Measurements from ENCODE around the gene VPS13D. TPM values are rescaled to one million over a fixed set of nuclear protein-coding genes. Genes with fewer than 3 reads are reported as not detected.
A peak's percentile ranks its signal among the peaks of the same experiment; 100 is the strongest.

VPS13D gene
- polyA plus RNA-seq, 5 donors: 23.7 to 27.8 (median 25.3) TPM

- DNase-seq: no peak
These were observed 192.7 kb downstream of the VPS13D start for GRCh38 chr1:12422488-12422887.

GRCh38 chr1:12424087-12424529, 194.3 kb downstream of the VPS13D start:
- no peak for DNase-seq

- no peak for DNase-seq
These were observed 195.0 kb downstream of the VPS13D start for GRCh38 chr1:12424793-12425192.

- no peak for DNase-seq
These were observed 196.2 kb downstream of the VPS13D start for GRCh38 chr1:12426030-12426429.

GRCh38 chr1:12428334-12428733, 198.5 kb downstream of the VPS13D start:
- no peak for DNase-seq

GRCh38 chr1:12430525-12430924, 200.7 kb downstream of the VPS13D start:
- DNase-seq: no peak

GRCh38 chr1:12432897-12433296, 203.1 kb downstream of the VPS13D start:
- no peak for DNase-seq

GRCh38 chr1:12433323-12434053, 203.7 kb downstream of the VPS13D start:
- peak in 1 of 2 donors; percentile 61 for DNase-seq

GRCh38 chr1:12434174-12434573, 204.3 kb downstream of the VPS13D start:
- DNase-seq: no peak

GRCh38 chr1:12434686-12435085, 204.9 kb downstream of the VPS13D start:
- no peak for DNase-seq

GRCh38 chr1:12435639-12436344, 206.0 kb downstream of the VPS13D start:
- no peak for DNase-seq

GRCh38 chr1:12436345-12436658, 206.5 kb downstream of the VPS13D start:
- DNase-seq: no peak

GRCh38 chr1:12436817-12437599, 207.2 kb downstream of the VPS13D start:
- no peak for DNase-seq

GRCh38 chr1:12437629-12438028, 207.8 kb downstream of the VPS13D start:
- DNase-seq: no peak

- no peak for DNase-seq
These were observed 208.6 kb downstream of the VPS13D start for GRCh38 chr1:12438349-12438924.

GRCh38 chr1:12439073-12439472, 209.2 kb downstream of the VPS13D start:
- DNase-seq: no peak

GRCh38 chr1:12441414-12442105, 211.7 kb downstream of the VPS13D start:
- no peak for DNase-seq

- DNase-seq: no peak
These were observed 212.4 kb downstream of the VPS13D start for GRCh38 chr1:12442217-12442616.

- no peak for DNase-seq
These were observed 213.3 kb downstream of the VPS13D start for GRCh38 chr1:12443151-12443550.

- no peak for DNase-seq
These were observed 214.6 kb downstream of the VPS13D start for GRCh38 chr1:12444329-12444841.

- DNase-seq: no peak
These were observed 215.4 kb downstream of the VPS13D start for GRCh38 chr1:12445257-12445656.

All from right lung (tissue), 5 donors.